ENCODE results near the gene KIF12.

KIF12 gene

DNA sequence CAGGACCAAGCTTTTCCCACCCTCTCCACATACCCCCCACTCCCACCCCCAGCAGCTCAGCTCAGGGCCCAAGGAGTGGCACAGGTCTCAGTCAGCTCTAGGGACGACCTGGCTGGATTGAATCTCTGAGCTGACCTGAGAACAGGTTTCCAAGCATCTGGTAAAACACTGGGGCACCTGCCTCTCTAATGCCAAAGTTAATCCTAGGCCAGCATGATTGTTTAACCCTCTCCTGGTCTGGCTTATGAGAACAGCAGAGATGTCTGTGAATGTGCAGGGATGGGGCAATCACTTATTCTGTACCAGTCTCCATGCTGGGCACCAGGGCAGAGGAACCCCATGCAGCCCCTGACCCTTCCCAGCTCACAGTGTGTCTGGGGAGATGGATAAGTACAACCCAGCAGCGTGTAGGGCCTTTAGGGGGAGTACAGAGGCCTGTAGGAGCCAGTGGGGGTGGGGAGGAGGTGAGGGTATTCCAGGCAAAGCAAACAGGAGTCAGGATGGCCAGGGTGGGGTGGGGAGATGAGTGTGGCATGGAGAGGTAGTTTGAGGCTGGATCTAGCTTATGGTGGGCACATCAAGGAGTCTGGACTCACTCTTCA lies 678 bp upstream of the KIF12 start:
- H2AFZ ChIP-seq (ENCODE audit: low read depth, low read length), result no peak overlapping the region
- TF ChIP-seq EZH2 (IDR thresholded peaks at IDR 0.05; ENCODE audit: borderline replicate concordance, low read depth, low read length, severe bottlenecking), result no peak
- TF ChIP-seq CTCF (IDR thresholded peaks at IDR 0.05; ENCODE audit: borderline replicate concordance, extremely low read depth, low read length, poor library complexity, severe bottlenecking), result no peak
- H3K27ac ChIP-seq (ENCODE audit: low read length), result no peak overlapping the region
- no peak overlapping the region for H3K9ac ChIP-seq (ENCODE audit: low read depth, low read length)
- H3K4me3 ChIP-seq (ENCODE audit: low read depth in 1 of 2, low read length in 2 of 2), result no peak overlapping the region
- H3K27me3 ChIP-seq (ENCODE audit: insufficient read depth, low read length, poor library complexity), result no peaks in the 10 kb centered on the region
- no peaks in the 10 kb centered on the region for H4K20me1 ChIP-seq (ENCODE audit: insufficient read depth, low read length)
- H3K4me1 ChIP-seq (ENCODE audit: insufficient read depth, low read length), result no peaks in the 10 kb centered on the region
- no peak overlapping the region for H3K4me2 ChIP-seq (ENCODE audit: insufficient read depth, low read length)
- H3K79me2 ChIP-seq (ENCODE audit: insufficient read depth, low read length), result no peaks in the 10 kb centered on the region
- ATAC-seq (ENCODE audit: insufficient read depth, low read depth) (no peak), DNase-seq (no peak)
- no peaks in the 10 kb centered on the region for H3K9me3 ChIP-seq (ENCODE audit: insufficient read depth, low read length, severe bottlenecking)
- no peaks in the 10 kb centered on the region for H3K36me3 ChIP-seq (ENCODE audit: insufficient read depth, low read length)

GRCh38 chr9:114098021-114098935 lies 814 bp downstream of the KIF12 start:
- Histone ChIP-seq H3K36me3 (ENCODE audit: insufficient read depth, low read length) (no peaks in the 10 kb centered on the region), H3K9me3 (ENCODE audit: insufficient read depth, low read length, severe bottlenecking) (no peaks in the 10 kb centered on the region), H3K79me2 (ENCODE audit: insufficient read depth, low read length) (no peaks in the 10 kb centered on the region), H3K27me3 (ENCODE audit: insufficient read depth, low read length, poor library complexity) (no peaks in the 10 kb centered on the region), H3K27ac (ENCODE audit: low read length) (no peak overlapping the region), H2AFZ (ENCODE audit: low read depth, low read length) (no peak overlapping the region), H3K9ac (ENCODE audit: low read depth, low read length) (no peak overlapping the region), H3K4me1 (ENCODE audit: insufficient read depth, low read length) (no peaks in the 10 kb centered on the region), H3K4me3 (ENCODE audit: low read depth in 1 of 2, low read length in 2 of 2) (no peak overlapping the region), H4K20me1 (ENCODE audit: insufficient read depth, low read length) (no peaks in the 10 kb centered on the region), H3K4me2 (ENCODE audit: insufficient read depth, low read length) (no peak overlapping the region)
- ATAC-seq (ENCODE audit: insufficient read depth, low read depth) (no peak), DNase-seq (no peak)
- TF ChIP-seq CTCF (IDR thresholded peaks at IDR 0.05; ENCODE audit: borderline replicate concordance, extremely low read depth, low read length, poor library complexity, severe bottlenecking) (no peak), EZH2 (IDR thresholded peaks at IDR 0.05; ENCODE audit: borderline replicate concordance, low read depth, low read length, severe bottlenecking) (no peak)

GRCh38 chr9:114097613-114098020 lies 1.5 kb downstream of the KIF12 start:
- DNase-seq, result no peak
- Histone ChIP-seq H2AFZ (ENCODE audit: low read depth, low read length) (no peak overlapping the region), H3K4me2 (ENCODE audit: insufficient read depth, low read length) (no peak overlapping the region), H3K36me3 (ENCODE audit: insufficient read depth, low read length) (no peaks in the 10 kb centered on the region), H3K79me2 (ENCODE audit: insufficient read depth, low read length) (no peaks in the 10 kb centered on the region), H3K27me3 (ENCODE audit: insufficient read depth, low read length, poor library complexity) (no peaks in the 10 kb centered on the region), H3K9ac (ENCODE audit: low read depth, low read length) (no peak overlapping the region), H3K4me1 (ENCODE audit: insufficient read depth, low read length) (no peaks in the 10 kb centered on the region), H3K9me3 (ENCODE audit: insufficient read depth, low read length, severe bottlenecking) (no peaks in the 10 kb centered on the region), H3K27ac (ENCODE audit: low read length) (no peak overlapping the region), H4K20me1 (ENCODE audit: insufficient read depth, low read length) (no peaks in the 10 kb centered on the region), H3K4me3 (ENCODE audit: low read depth in 1 of 2, low read length in 2 of 2) (no peak overlapping the region)
- no peak for ATAC-seq (ENCODE audit: insufficient read depth, low read depth)
- no peak for TF ChIP-seq EZH2 (IDR thresholded peaks at IDR 0.05; ENCODE audit: borderline replicate concordance, low read depth, low read length, severe bottlenecking)
- no peak for TF ChIP-seq CTCF (IDR thresholded peaks at IDR 0.05; ENCODE audit: borderline replicate concordance, extremely low read depth, low read length, poor library complexity, severe bottlenecking)
